ENCODE measurements around the gene NUDT16L1. TPM values are rescaled to one million over a fixed set of nuclear protein-coding genes. Genes with fewer than 3 reads are reported as not detected.

NUDT16L1 gene
- polyA plus RNA-seq, 1 donor from 2014 or later, result 125 TPM

- no peaks in the 10 kb centered on the region for H3K9me3 ChIP-seq (ENCODE audit: low read length)
- H3K79me2 ChIP-seq (replicated peaks; ENCODE audit: insufficient read depth, low read length), result no peaks in the 10 kb centered on the region
- H3K4me2 ChIP-seq (ENCODE audit: low read length), result no peak overlapping the region
- no peaks in the 10 kb centered on the region for H3K27me3 ChIP-seq (ENCODE audit: insufficient read depth, low read depth, low read length)
- TF ChIP-seq MXI1 (conservative IDR thresholded peaks at IDR 0.05; ENCODE audit: poor library complexity, severe bottlenecking) (no peak), EP300 (conservative IDR thresholded peaks at IDR 0.05; ENCODE audit: poor library complexity, severe bottlenecking) (no peak), TAF1 (IDR thresholded peaks at IDR 0.05; ENCODE audit: low read depth) (no peak), EZH2 (IDR thresholded peaks at IDR 0.05; ENCODE audit: borderline replicate concordance, insufficient read depth, low read length, poor library complexity, severe bottlenecking) (no peak), REST (IDR thresholded peaks at IDR 0.05; ENCODE audit: borderline replicate concordance) (no peak), RAD21 (conservative IDR thresholded peaks at IDR 0.05) (no peak), POLR2AphosphoS5 (IDR thresholded peaks at IDR 0.05) (no peak), SMC3 (conservative IDR thresholded peaks at IDR 0.05; ENCODE audit: poor library complexity) (no peak)
- TF ChIP-seq, protein P1, sequence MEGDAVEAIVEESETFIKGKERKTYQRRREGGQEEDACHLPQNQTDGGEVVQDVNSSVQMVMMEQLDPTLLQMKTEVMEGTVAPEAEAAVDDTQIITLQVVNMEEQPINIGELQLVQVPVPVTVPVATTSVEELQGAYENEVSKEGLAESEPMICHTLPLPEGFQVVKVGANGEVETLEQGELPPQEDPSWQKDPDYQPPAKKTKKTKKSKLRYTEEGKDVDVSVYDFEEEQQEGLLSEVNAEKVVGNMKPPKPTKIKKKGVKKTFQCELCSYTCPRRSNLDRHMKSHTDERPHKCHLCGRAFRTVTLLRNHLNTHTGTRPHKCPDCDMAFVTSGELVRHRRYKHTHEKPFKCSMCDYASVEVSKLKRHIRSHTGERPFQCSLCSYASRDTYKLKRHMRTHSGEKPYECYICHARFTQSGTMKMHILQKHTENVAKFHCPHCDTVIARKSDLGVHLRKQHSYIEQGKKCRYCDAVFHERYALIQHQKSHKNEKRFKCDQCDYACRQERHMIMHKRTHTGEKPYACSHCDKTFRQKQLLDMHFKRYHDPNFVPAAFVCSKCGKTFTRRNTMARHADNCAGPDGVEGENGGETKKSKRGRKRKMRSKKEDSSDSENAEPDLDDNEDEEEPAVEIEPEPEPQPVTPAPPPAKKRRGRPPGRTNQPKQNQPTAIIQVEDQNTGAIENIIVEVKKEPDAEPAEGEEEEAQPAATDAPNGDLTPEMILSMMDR (IDR thresholded peaks at IDR 0.05; ENCODE audit: poor library complexity, severe bottlenecking), result no peak
- H4K20me1 ChIP-seq (ENCODE audit: insufficient read depth), result no peaks in the 10 kb centered on the region
- no peak overlapping the region for H2AFZ ChIP-seq (ENCODE audit: low read depth, low read length)
- H3K27ac ChIP-seq (ENCODE audit: low read length), result peak overlapping the region; percentile 33
- H3K4me3 ChIP-seq (ENCODE audit: low read length), result no peak overlapping the region
- H3K36me3 ChIP-seq (ENCODE audit: insufficient read depth, low read length), result no peaks in the 10 kb centered on the region
- H3F3A ChIP-seq (ENCODE audit: insufficient read depth, low read length, poor library complexity, severe bottlenecking), result no peaks in the 10 kb centered on the region
- H3K9ac ChIP-seq (ENCODE audit: low read length), result no peak overlapping the region
- H3K9me2 ChIP-seq (ENCODE audit: insufficient read depth, low read length), result no peaks in the 10 kb centered on the region
Observed at GRCh38 chr16:4667203-4667963, 26.0 kb upstream of the NUDT16L1 start.

- no peak for TF ChIP-seq RAD21 (conservative IDR thresholded peaks at IDR 0.05)
- Histone ChIP-seq H3K9me3 (ENCODE audit: low read length) (no peaks in the 10 kb centered on the region), H3K36me3 (ENCODE audit: insufficient read depth, low read length) (no peaks in the 10 kb centered on the region), H3K4me3 (ENCODE audit: low read length) (no peak overlapping the region), H3F3A (ENCODE audit: insufficient read depth, low read length, poor library complexity, severe bottlenecking) (no peaks in the 10 kb centered on the region), H2AFZ (ENCODE audit: low read depth, low read length) (no peak overlapping the region), H3K9ac (ENCODE audit: low read length) (no peak overlapping the region), H3K27me3 (ENCODE audit: insufficient read depth, low read depth, low read length) (no peaks in the 10 kb centered on the region), H3K4me2 (ENCODE audit: low read length) (no peak overlapping the region), H3K9me2 (ENCODE audit: insufficient read depth, low read length) (no peaks in the 10 kb centered on the region), H4K20me1 (ENCODE audit: insufficient read depth) (no peaks in the 10 kb centered on the region), H3K27ac (ENCODE audit: low read length) (no peak overlapping the region), H3K79me2 (replicated peaks; ENCODE audit: insufficient read depth, low read length) (no peaks in the 10 kb centered on the region)
Observed at GRCh38 chr16:4668313-4668960, 24.9 kb upstream of the NUDT16L1 start.
